Ectodermal cell (in vitro differentiated cells): ENCODE measurements around the gene BOK.

Source experiments
- H3K27ac ChIP-seq: 2 replicates; pipeline ENCODE4 v1.7.0; 2013; ENCODE audit warnings: mild to moderate bottlenecking, low read depth, low read length; ENCODE audit not compliant: insufficient read depth, poor library complexity, severe bottlenecking
- H3K27me3 ChIP-seq: 2 replicates; pipeline ENCODE4 v1.7.0; 2013; ENCODE audit warnings: mild to moderate bottlenecking, low read length; ENCODE audit not compliant: insufficient read depth, control insufficient read depth, poor library complexity, severe bottlenecking
- H3K36me3 ChIP-seq: one replicate; pipeline ENCODE4 v1.7.0; 2013; ENCODE audit warnings: low read length; ENCODE audit not compliant: control insufficient read depth, insufficient read depth
- H3K4me1 ChIP-seq: one replicate; pipeline ENCODE4 v1.7.0; 2013; ENCODE audit warnings: low read length; ENCODE audit not compliant: control insufficient read depth, insufficient read depth
- H3K4me3 ChIP-seq: 2 replicates; pipeline ENCODE4 v1.7.0; 2013; ENCODE audit warnings: low read depth, low read length, control low read depth; ENCODE audit not compliant: insufficient read depth
- H3K9me3 ChIP-seq: 2 replicates; pipeline ENCODE4 v1.7.0; 2013; ENCODE audit warnings: mild to moderate bottlenecking, low read length, moderate library complexity; ENCODE audit not compliant: control insufficient read depth
- WGBS, 2 experiments: methylation state at CpG; one replicate each; pipeline ENCODE4 v1.1.7; 2013; ENCODE audit warnings: missing lambda C conversion rate in 2 of 2; 5-methylcytosine and 5-hydroxymethylcytosine counted together

BOK gene

GRCh38 chr2:241615041-241615440 lies 56.5 kb downstream of the BOK start:
- no peaks in the 10 kb centered on the region for H3K36me3 ChIP-seq
- no peaks in the 10 kb centered on the region for H3K27me3 ChIP-seq
- no peak overlapping the region for H3K4me3 ChIP-seq
- peaks cover 6% of the 10 kb centered on the region for H3K4me1 ChIP-seq
- H3K9me3 ChIP-seq, result no peaks in the 10 kb centered on the region
- WGBS, 2 experiments, result 92 to 94% methylated on average over 11 of the region's 11 CpGs
- H3K27ac ChIP-seq, result no peak overlapping the region

- Histone ChIP-seq H3K4me3 (no peak overlapping the region), H3K4me1 (peaks cover 6% of the 10 kb centered on the region), H3K27me3 (no peaks in the 10 kb centered on the region), H3K36me3 (no peaks in the 10 kb centered on the region), H3K27ac (no peak overlapping the region), H3K9me3 (no peaks in the 10 kb centered on the region)
- WGBS, 2 experiments, result 92% methylated on average over 16 of the region's 16 CpGs
These were observed 57.0 kb downstream of the BOK start for GRCh38 chr2:241615522-241616052.

GRCh38 chr2:241616168-241617125 lies 57.9 kb downstream of the BOK start:
- 94 to 95% methylated on average over 30 of the region's 30 CpGs for WGBS, 2 experiments
- Histone ChIP-seq H3K4me3 (no peak overlapping the region), H3K36me3 (no peaks in the 10 kb centered on the region), H3K27me3 (no peaks in the 10 kb centered on the region), H3K4me1 (peaks cover 6% of the 10 kb centered on the region), H3K9me3 (no peaks in the 10 kb centered on the region), H3K27ac (no peak overlapping the region)

GRCh38 chr2:241617431-241618154 lies 59.0 kb downstream of the BOK start:
- no peaks in the 10 kb centered on the region for H3K27me3 ChIP-seq
- H3K36me3 ChIP-seq, result no peaks in the 10 kb centered on the region
- H3K4me3 ChIP-seq, result no peak overlapping the region
- 77 to 81% methylated on average over 15 of the region's 15 CpGs for WGBS, 2 experiments
- peaks cover 6% of the 10 kb centered on the region for H3K4me1 ChIP-seq
- H3K27ac ChIP-seq, result no peak overlapping the region
- no peaks in the 10 kb centered on the region for H3K9me3 ChIP-seq

GRCh38 chr2:241618296-241618805 lies 59.8 kb downstream of the BOK start:
- Histone ChIP-seq H3K27me3 (no peaks in the 10 kb centered on the region), H3K9me3 (no peaks in the 10 kb centered on the region), H3K27ac (no peak overlapping the region), H3K4me3 (no peak overlapping the region), H3K4me1 (no peaks in the 10 kb centered on the region), H3K36me3 (no peaks in the 10 kb centered on the region)
- 92 to 93% methylated on average over 5 of the region's 5 CpGs for WGBS, 2 experiments

GRCh38 chr2:241618829-241619228 lies 60.3 kb downstream of the BOK start:
- no peak overlapping the region for H3K27ac ChIP-seq
- no peaks in the 10 kb centered on the region for H3K4me1 ChIP-seq
- H3K4me3 ChIP-seq, result no peak overlapping the region
- no peaks in the 10 kb centered on the region for H3K9me3 ChIP-seq
- H3K36me3 ChIP-seq, result no peaks in the 10 kb centered on the region
- no peaks in the 10 kb centered on the region for H3K27me3 ChIP-seq
- 94% methylated on average over 11 of the region's 11 CpGs for WGBS, 2 experiments

GRCh38 chr2:241619597-241620418 lies 61.3 kb downstream of the BOK start:
- 93% methylated on average over 20 of the region's 20 CpGs for WGBS, 2 experiments
- H3K27ac ChIP-seq, result no peak overlapping the region
- H3K4me3 ChIP-seq, result no peak overlapping the region
- no peaks in the 10 kb centered on the region for H3K4me1 ChIP-seq
- H3K9me3 ChIP-seq, result no peaks in the 10 kb centered on the region
- H3K36me3 ChIP-seq, result no peaks in the 10 kb centered on the region
- H3K27me3 ChIP-seq, result no peaks in the 10 kb centered on the region

GRCh38 chr2:241620419-241620769 lies 61.8 kb downstream of the BOK start:
- no peaks in the 10 kb centered on the region for H3K36me3 ChIP-seq
- no peaks in the 10 kb centered on the region for H3K9me3 ChIP-seq
- no peak overlapping the region for H3K27ac ChIP-seq
- no peaks in the 10 kb centered on the region for H3K4me1 ChIP-seq
- 97% methylated on average over 6 of the region's 6 CpGs for WGBS, 2 experiments
- H3K27me3 ChIP-seq, result no peaks in the 10 kb centered on the region
- no peak overlapping the region for H3K4me3 ChIP-seq
